ENCODE measurements around the gene SRSF2.

GRCh38 chr17:76748657-76749056, 11.5 kb upstream of the SRSF2 start:
- TF ChIP-seq POLR2A (IDR thresholded peaks at IDR 0.05) (no peak), CTCF (IDR thresholded peaks at IDR 0.05) (no peak)

Measured in body of pancreas (tissue), 4 donors.